ENCODE results near the gene OR2D2. TPM values are rescaled to one million over a fixed set of nuclear protein-coding genes. Genes with fewer than 3 reads are reported as not detected.

OR2D2 gene
- total RNA-seq, 1 donor from 2014 or later = not detected

DNA sequence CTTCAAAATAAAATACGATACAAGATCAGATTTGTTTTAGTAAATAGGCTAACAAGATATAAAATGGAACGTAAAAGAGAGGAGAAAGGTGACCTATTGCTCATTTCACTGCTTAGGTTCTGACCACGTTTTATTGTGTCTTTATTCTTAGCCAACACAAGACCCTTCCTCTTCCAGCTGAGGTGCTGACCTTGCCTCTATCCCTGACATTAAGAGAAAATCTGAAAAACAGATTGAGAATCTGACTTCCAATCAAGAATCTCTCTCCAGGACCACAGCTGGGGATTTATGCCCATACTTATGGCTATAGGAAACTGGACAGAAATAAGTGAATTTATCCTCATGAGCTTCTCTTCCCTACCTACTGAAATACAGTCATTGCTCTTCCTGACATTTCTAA, 46.9 kb downstream of the OR2D2 start, which contains the start of gene OR10A5:
TSS of gene OR10A5 (plus strand) at position 301 of the 400 bp plus-strand sequence. CDS start at position 301, 0 bp downstream.
- H3K36me3 Mint-ChIP-seq (ENCODE audit: low read depth) = no peaks in the 10 kb centered on the region
- intact Hi-C loops (cut with micrococcal nuclease) = no loop called here
- H3K27ac Mint-ChIP-seq = no peak within 1 kb of the TSS
- no peaks in the 10 kb centered on the region for H3K27me3 Mint-ChIP-seq
- ChIA-PET CTCF (no interaction called here), POLR2A (no interaction called here)
- no peak within 1 kb of the TSS for H3K4me3 Mint-ChIP-seq
- DNase-seq = no peak
- H3K4me1 Mint-ChIP-seq = no peaks in the 10 kb centered on the region
- H3K9me3 Mint-ChIP-seq = no peaks in the 10 kb centered on the region
- ATAC-seq (ENCODE audit: low read depth) = no peak
- no peak for TF ChIP-seq CTCF (IDR thresholded peaks at IDR 0.05)

GRCh38 chr11:6844356-6844755, 47.9 kb downstream of the OR2D2 start:
- ChIA-PET CTCF (no interaction called here), POLR2A (no interaction called here)
- Mint-ChIP-seq H3K27me3 (no peaks in the 10 kb centered on the region), H3K36me3 (ENCODE audit: low read depth) (no peaks in the 10 kb centered on the region), H3K4me3 (no peak overlapping the region), H3K27ac (no peak overlapping the region), H3K9me3 (no peaks in the 10 kb centered on the region), H3K4me1 (no peaks in the 10 kb centered on the region)
- no peak for TF ChIP-seq CTCF (IDR thresholded peaks at IDR 0.05)
- DNase-seq (no peak), ATAC-seq (ENCODE audit: low read depth) (no peak)
- intact Hi-C loops (cut with micrococcal nuclease) = no loop called here

GRCh38 chr11:6843670-6844069, 48.6 kb downstream of the OR2D2 start:
- no peaks in the 10 kb centered on the region for H3K9me3 Mint-ChIP-seq
- intact Hi-C loops (cut with micrococcal nuclease) = no loop called here
- no peak for DNase-seq
- H3K27me3 Mint-ChIP-seq = no peaks in the 10 kb centered on the region
- POLR2A ChIA-PET = no interaction called here
- CTCF ChIA-PET = no interaction called here
- no peak overlapping the region for H3K27ac Mint-ChIP-seq
- no peaks in the 10 kb centered on the region for H3K4me1 Mint-ChIP-seq
- TF ChIP-seq CTCF (IDR thresholded peaks at IDR 0.05) = no peak
- H3K36me3 Mint-ChIP-seq (ENCODE audit: low read depth) = no peaks in the 10 kb centered on the region
- no peak for ATAC-seq (ENCODE audit: low read depth)
- no peak overlapping the region for H3K4me3 Mint-ChIP-seq

DNA sequence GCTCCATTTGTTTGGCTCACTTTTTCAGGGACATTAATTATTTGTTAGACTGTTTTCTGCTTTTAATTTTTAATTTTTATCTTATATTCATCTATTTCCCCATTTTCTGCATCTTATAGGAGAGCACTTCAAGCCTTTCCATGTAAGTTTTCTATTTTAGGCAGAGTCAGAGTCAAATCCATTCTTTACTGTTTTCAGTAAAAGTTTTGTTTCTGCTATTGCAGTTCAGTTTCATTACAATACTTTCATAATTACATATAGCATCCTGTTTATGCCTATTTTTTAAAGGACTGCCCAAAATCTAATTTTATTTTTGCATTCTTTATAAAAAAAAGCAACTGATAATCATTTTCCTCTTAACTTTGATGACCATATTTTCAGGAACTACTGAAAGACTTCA, 50.6 kb downstream of the OR2D2 start:
- Mint-ChIP-seq H3K4me1 (no peaks in the 10 kb centered on the region), H3K27me3 (no peaks in the 10 kb centered on the region), H3K9me3 (no peaks in the 10 kb centered on the region), H3K27ac (no peak overlapping the region), H3K36me3 (ENCODE audit: low read depth) (no peaks in the 10 kb centered on the region), H3K4me3 (no peak overlapping the region)
- TF ChIP-seq CTCF (IDR thresholded peaks at IDR 0.05) = no peak
- ChIA-PET CTCF (no interaction called here), POLR2A (no interaction called here)
- intact Hi-C loops (cut with micrococcal nuclease) = no loop called here
- ATAC-seq (ENCODE audit: low read depth) (no peak), DNase-seq (no peak)

Other genes with a start within 250 kb of the OR2D2 start
- gene DCHS1, start 236.7 kb downstream of the OR2D2 start, total RNA-seq = 0.17 and 0.22 TPM in 2 replicates
- 34.1 and 34.2 TPM in 2 replicates for gene MRPL17, start 209.2 kb downstream of the OR2D2 start, total RNA-seq
- gene OR2AG2, start 120.5 kb downstream of the OR2D2 start, total RNA-seq = 0.07 TPM in 1 of 2 replicates, not detected in the other
- not detected in 2 replicates for gene OR2AG1, start 109.5 kb downstream of the OR2D2 start, total RNA-seq
- gene OR6A2, start 92.8 kb downstream of the OR2D2 start, total RNA-seq = 0.18 and 0.20 TPM in 2 replicates
- gene OR10A5, start 46.8 kb downstream of the OR2D2 start, total RNA-seq = not detected in 2 replicates
- not detected in 2 replicates for gene OR10A2, start 29.4 kb downstream of the OR2D2 start, total RNA-seq
- not detected in 2 replicates for gene OR10A4, start 15.9 kb downstream of the OR2D2 start, total RNA-seq
- gene OR2D3, start 28.5 kb upstream of the OR2D2 start, total RNA-seq = not detected in 2 replicates
- gene ZNF215, start 33.9 kb upstream of the OR2D2 start, total RNA-seq = 5.3 and 5.4 TPM in 2 replicates
- gene ZNF214, start 127.8 kb upstream of the OR2D2 start, total RNA-seq = not detected in 2 replicates
- 0.11 and 0.12 TPM in 2 replicates for gene NLRP14, start 128.0 kb upstream of the OR2D2 start, total RNA-seq
- not detected in 2 replicates for gene RBMXL2, start 196.5 kb upstream of the OR2D2 start, total RNA-seq